Kidney epithelial cell (primary cell): ENCODE results near the gene NMT1. TPM values are rescaled to one million over a fixed set of nuclear protein-coding genes. Genes with fewer than 3 reads are reported as not detected.

Experiments used
- DNase-seq: peaks from one replicate; pipeline ENCODE4 v3.0.0-alpha.2; 2010; ENCODE audit warnings: low read depth
- H3K27me3 ChIP-seq: 2 replicates; pipeline ENCODE4 v1.6.0; 2011; ENCODE audit warnings: low read length; ENCODE audit not compliant: control insufficient read depth, insufficient read depth
- H3K36me3 ChIP-seq: 2 replicates; pipeline ENCODE4 v1.5.1; 2011; ENCODE audit warnings: low read length; ENCODE audit not compliant: control insufficient read depth, insufficient read depth
- H3K4me3 ChIP-seq: 2 replicates; pipeline ENCODE4 v1.5.1; 2011; ENCODE audit warnings: low read depth, mild to moderate bottlenecking, control low read depth, low read length
- CTCF ChIP-seq: IDR thresholded peaks from 2 replicates; pipeline ENCODE4 v1.5.1; 2011; ENCODE audit warnings: mild to moderate bottlenecking, moderate library complexity, low read length, control low read depth, inconsistent platforms; ENCODE audit not compliant: insufficient read depth, poor library complexity, severe bottlenecking
- total RNA-seq: library from RNA; depleted of rRNA; stranded (reverse); fragments of >200 nt; gene quantifications from 2 replicates; pipeline ENCODE4 v1.2.3, GENCODE V29; 2015

The NMT1 gene
- total RNA-seq, 1 donor from 2014 or later = 68.0 TPM

GRCh38 chr17:45107293-45108010 lies 46.3 kb downstream of the NMT1 start:
- H3K4me3 ChIP-seq = no peak overlapping the region
- H3K27me3 ChIP-seq = no peaks in the 10 kb centered on the region
- peaks cover 11% of the 10 kb centered on the region for H3K36me3 ChIP-seq
- DNase-seq = no peak
- TF ChIP-seq CTCF = no peak

- Histone ChIP-seq H3K36me3 (peaks cover 11% of the 10 kb centered on the region), H3K27me3 (no peaks in the 10 kb centered on the region)
- TF ChIP-seq CTCF = no peak
Observed at GRCh38 chr17:45108051-45108450, 46.9 kb downstream of the NMT1 start.

GRCh38 chr17:45108595-45109521 lies 47.7 kb downstream of the NMT1 start:
- no peaks in the 10 kb centered on the region for H3K27me3 ChIP-seq
- H3K4me3 ChIP-seq = no peak overlapping the region
- H3K36me3 ChIP-seq = peaks cover 6% of the 10 kb centered on the region
- no peak for TF ChIP-seq CTCF
- no peak for DNase-seq

More at GRCh38 chr17:45108051-45108450, 46.9 kb downstream of the NMT1 start:
- no peak overlapping the region for H3K4me3 ChIP-seq
- DNase-seq = no peak

GRCh38 chr17:45110676-45111611 lies 49.8 kb downstream of the NMT1 start:
- no peak for DNase-seq
- Histone ChIP-seq H3K4me3 (no peak overlapping the region), H3K36me3 (peaks cover 2% of the 10 kb centered on the region), H3K27me3 (no peaks in the 10 kb centered on the region)
- no peak for TF ChIP-seq CTCF

- Histone ChIP-seq H3K36me3 (no peaks in the 10 kb centered on the region), H3K27me3 (no peaks in the 10 kb centered on the region), H3K4me3 (no peak overlapping the region)
- DNase-seq = no peak
- TF ChIP-seq CTCF = no peak
Observed at GRCh38 chr17:45111850-45112249, 50.7 kb downstream of the NMT1 start.
